NCI-H2171 (cell line): ENCODE measurements around the gene ACBD3.

Source experiments
- DNase-seq: peaks from one replicate; lab custom pipeline; 2025; lab: John Stamatoyannopoulos, UW

ACBD3 gene

GRCh38 chr1:226111883-226112261 is 74.7 kb downstream of the ACBD3 start:
- DNase-seq, result no peak

- DNase-seq, result peak; percentile 82
Observed at GRCh38 chr1:226111098-226111882, 75.3 kb downstream of the ACBD3 start.

- DNase-seq, result no peak
Observed at GRCh38 chr1:226110249-226111097, 76.1 kb downstream of the ACBD3 start.

GRCh38 chr1:226109829-226110248 is 76.7 kb downstream of the ACBD3 start:
- peak; percentile 96 for DNase-seq

- no peak for DNase-seq
Observed at GRCh38 chr1:226108935-226109828, 77.4 kb downstream of the ACBD3 start.

- no peak for DNase-seq
Observed at GRCh38 chr1:226107471-226108460, 78.8 kb downstream of the ACBD3 start.

- DNase-seq, result no peak
Observed at GRCh38 chr1:226104671-226105121, 81.8 kb downstream of the ACBD3 start.

- DNase-seq, result no peak
Observed at GRCh38 chr1:226100436-226101391, 85.8 kb downstream of the ACBD3 start.

- no peak for DNase-seq
Observed at GRCh38 chr1:226098870-226099835, 87.4 kb downstream of the ACBD3 start.

GRCh38 chr1:226097866-226098625 is 88.5 kb downstream of the ACBD3 start:
- DNase-seq, result no peak

GRCh38 chr1:226095286-226095685 is 91.3 kb downstream of the ACBD3 start:
- no peak for DNase-seq
